ENCODE data around the gene ZNF516. TPM values are rescaled to one million over a fixed set of nuclear protein-coding genes. Genes with fewer than 3 reads are reported as not detected.

Gene ZNF516
- total RNA-seq, 1 experiment from 2014 or later, result 44.2 TPM

GRCh38 chr18:76441668-76442412 lies 53.2 kb downstream of the ZNF516 start:
- CTCF ChIA-PET, result no interaction called here
- H3K36me3 Mint-ChIP-seq (ENCODE audit: insufficient read depth, unreplicated experiment), result peaks cover 12% of the 10 kb centered on the region
- H3K4me3 Mint-ChIP-seq (ENCODE audit: low read depth, unreplicated experiment), result no peak overlapping the region
- DNase-seq, result no peak
- no peaks in the 10 kb centered on the region for H3K9me3 Mint-ChIP-seq (ENCODE audit: low read depth, unreplicated experiment)
- intact Hi-C loops (cut with micrococcal nuclease; ENCODE audit: unreplicated experiment), result no loop called here
- no peak overlapping the region for H3K27ac Mint-ChIP-seq (ENCODE audit: unreplicated experiment)
- H3K4me1 Mint-ChIP-seq (ENCODE audit: low read depth, unreplicated experiment), result peaks cover 35% of the 10 kb centered on the region
- no TSS peak for BruUV-seq (replicated peaks)
- TF ChIP-seq CTCF (IDR thresholded peaks at IDR 0.05; ENCODE audit: unreplicated experiment), result no peak
- H3K27me3 Mint-ChIP-seq (ENCODE audit: unreplicated experiment), result no peaks in the 10 kb centered on the region

- Mint-ChIP-seq H3K4me3 (ENCODE audit: low read depth, unreplicated experiment) (no peak overlapping the region), H3K36me3 (ENCODE audit: insufficient read depth, unreplicated experiment) (peaks cover 12% of the 10 kb centered on the region), H3K4me1 (ENCODE audit: low read depth, unreplicated experiment) (peaks cover 28% of the 10 kb centered on the region), H3K27me3 (ENCODE audit: unreplicated experiment) (no peaks in the 10 kb centered on the region), H3K27ac (ENCODE audit: unreplicated experiment) (no peak overlapping the region), H3K9me3 (ENCODE audit: low read depth, unreplicated experiment) (no peaks in the 10 kb centered on the region)
- BruUV-seq (replicated peaks), result no TSS peak
- intact Hi-C loops (cut with micrococcal nuclease; ENCODE audit: unreplicated experiment), result no loop called here
- DNase-seq, result no peak
- CTCF ChIA-PET, result no interaction called here
- TF ChIP-seq CTCF (IDR thresholded peaks at IDR 0.05; ENCODE audit: unreplicated experiment), result no peak
Observed at GRCh38 chr18:76441002-76441667, 53.9 kb downstream of the ZNF516 start.

- peaks cover 21% of the 10 kb centered on the region for H3K36me3 Mint-ChIP-seq (ENCODE audit: insufficient read depth, unreplicated experiment)
- intact Hi-C loops (cut with micrococcal nuclease; ENCODE audit: unreplicated experiment), result no loop called here
- DNase-seq, result no peak
- H3K27ac Mint-ChIP-seq (ENCODE audit: unreplicated experiment), result no peak overlapping the region
- CTCF ChIA-PET, result no interaction called here
- no peak overlapping the region for H3K4me3 Mint-ChIP-seq (ENCODE audit: low read depth, unreplicated experiment)
- no peaks in the 10 kb centered on the region for H3K4me1 Mint-ChIP-seq (ENCODE audit: low read depth, unreplicated experiment)
- no peak for TF ChIP-seq CTCF (IDR thresholded peaks at IDR 0.05; ENCODE audit: unreplicated experiment)
- H3K27me3 Mint-ChIP-seq (ENCODE audit: unreplicated experiment), result no peaks in the 10 kb centered on the region
- H3K9me3 Mint-ChIP-seq (ENCODE audit: low read depth, unreplicated experiment), result no peaks in the 10 kb centered on the region
- no TSS peak for BruUV-seq (replicated peaks)
Observed at GRCh38 chr18:76437910-76438309, 57.1 kb downstream of the ZNF516 start.

DNA sequence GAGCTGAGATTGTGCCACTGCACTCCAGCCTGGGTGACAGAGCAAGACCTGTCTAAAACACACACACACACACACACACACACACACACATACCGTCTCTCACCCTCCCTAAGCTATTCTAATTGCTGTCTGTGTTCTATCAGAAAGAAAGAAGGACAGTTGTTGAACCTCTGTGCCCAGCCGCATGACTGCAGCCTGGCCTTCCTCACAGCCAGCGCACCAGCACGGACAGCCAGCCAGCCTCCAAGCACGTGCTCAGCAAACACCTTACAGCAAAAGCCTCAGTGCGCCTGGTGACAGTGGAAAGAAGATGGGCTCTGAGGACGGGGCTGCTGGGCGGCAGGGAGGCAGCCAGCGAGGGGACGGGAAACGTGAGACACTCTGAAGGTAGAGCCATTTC lies 58.0 kb downstream of the ZNF516 start:
- no peak for TF ChIP-seq CTCF (IDR thresholded peaks at IDR 0.05; ENCODE audit: unreplicated experiment)
- Mint-ChIP-seq H3K27ac (ENCODE audit: unreplicated experiment) (no peak overlapping the region), H3K27me3 (ENCODE audit: unreplicated experiment) (no peaks in the 10 kb centered on the region), H3K4me3 (ENCODE audit: low read depth, unreplicated experiment) (no peak overlapping the region), H3K9me3 (ENCODE audit: low read depth, unreplicated experiment) (peaks cover 4% of the 10 kb centered on the region), H3K4me1 (ENCODE audit: low read depth, unreplicated experiment) (no peaks in the 10 kb centered on the region), H3K36me3 (ENCODE audit: insufficient read depth, unreplicated experiment) (peaks cover 24% of the 10 kb centered on the region)
- no TSS peak for BruUV-seq (replicated peaks)
- CTCF ChIA-PET, result interaction anchor here (0.6 kb wide), 1 partner anchor 878 kb away, joined by 3 read pairs; no protein-coding TSS in a partner anchor
- no peak for DNase-seq
- intact Hi-C loops (cut with micrococcal nuclease; ENCODE audit: unreplicated experiment), result no loop called here

All from Calu3 (cell line).